ENCODE data around the gene OR2A5. TPM values are rescaled to one million over a fixed set of nuclear protein-coding genes. Genes with fewer than 3 reads are reported as not detected.

Gene OR2A5
- total and polyA plus RNA-seq, 9 of the 15 experiments (the other 6 are each of a cell fraction or from before 2014, with no cell fraction given), result not detected

- in situ Hi-C loops (cut with MboI) (no loop called here), intact Hi-C loops (cut with micrococcal nuclease) (no loop called here)
- H4K20me1 ChIP-seq (replicated peaks; ENCODE audit: control insufficient read depth, insufficient read depth, low read length), result no peaks in the 10 kb centered on the region
- H3K9ac ChIP-seq (ENCODE audit: insufficient read depth in 1 of 2, low read depth in 2 of 2, low read length in 2 of 2), result no peak overlapping the region
- H3K4me3 ChIP-seq, result no peak overlapping the region
- no TSS peak for BruUV-seq (replicated peaks)
- no peaks in the 10 kb centered on the region for H3K9me1 ChIP-seq (ENCODE audit: control insufficient read depth, insufficient read depth, low read length)
- no peak for DNase-seq (ENCODE audit: extremely low read depth in 1 of 4, low spot score in 3 of 4)
- H3K4me1 ChIP-seq (replicated peaks in 1 of 2; ENCODE audit: control insufficient read depth in 2 of 2, insufficient read depth in 2 of 2, low read length in 2 of 2), result no peaks in the 10 kb centered on the region
- POLR2A ChIA-PET, result interaction anchor here (0.7 kb wide), 1 partner anchor 1386 kb away, joined by 3 read pairs; no protein-coding TSS in a partner anchor
- no peaks in the 10 kb centered on the region for H3K9me3 ChIP-seq (replicated peaks; ENCODE audit: control insufficient read depth, insufficient read depth, low read depth, low read length)
- no peak overlapping the region for H2AFZ ChIP-seq (ENCODE audit: low read depth, low read length)
- no peak overlapping the region for H3K4me2 ChIP-seq (ENCODE audit: insufficient read depth, low read length)
- ATAC-seq, result no peak
- H3K27ac ChIP-seq (ENCODE audit: extremely low read depth, low read depth, low read length), result no peak overlapping the region
- H3K27me3 ChIP-seq (ENCODE audit: control insufficient read depth in 2 of 2, insufficient read depth in 2 of 2, low read length in 2 of 2), result no peaks in the 10 kb centered on the region
- no peak for FAIRE-seq
- H3K36me3 ChIP-seq (ENCODE audit: control insufficient read depth, insufficient read depth, low read length), result no peaks in the 10 kb centered on the region
- CTCF ChIA-PET (ENCODE audit: low intra/inter-chr PET ratio), result no interaction called here
- H3K79me2 ChIP-seq (ENCODE audit: control insufficient read depth, insufficient read depth, low read length), result no peaks in the 10 kb centered on the region
- no peak for TF ChIP-seq RAD51 (IDR thresholded peaks at IDR 0.05; ENCODE audit: borderline replicate concordance, low read depth)
- TF ChIP-seq RCOR1 (IDR thresholded peaks at IDR 0.05; ENCODE audit: borderline replicate concordance in 1 of 2, low read depth in 2 of 2, low read length in 2 of 2), result no peak
- TF ChIP-seq ZZZ3 (IDR thresholded peaks at IDR 0.05), result no peak
- TF ChIP-seq, protein P1, sequence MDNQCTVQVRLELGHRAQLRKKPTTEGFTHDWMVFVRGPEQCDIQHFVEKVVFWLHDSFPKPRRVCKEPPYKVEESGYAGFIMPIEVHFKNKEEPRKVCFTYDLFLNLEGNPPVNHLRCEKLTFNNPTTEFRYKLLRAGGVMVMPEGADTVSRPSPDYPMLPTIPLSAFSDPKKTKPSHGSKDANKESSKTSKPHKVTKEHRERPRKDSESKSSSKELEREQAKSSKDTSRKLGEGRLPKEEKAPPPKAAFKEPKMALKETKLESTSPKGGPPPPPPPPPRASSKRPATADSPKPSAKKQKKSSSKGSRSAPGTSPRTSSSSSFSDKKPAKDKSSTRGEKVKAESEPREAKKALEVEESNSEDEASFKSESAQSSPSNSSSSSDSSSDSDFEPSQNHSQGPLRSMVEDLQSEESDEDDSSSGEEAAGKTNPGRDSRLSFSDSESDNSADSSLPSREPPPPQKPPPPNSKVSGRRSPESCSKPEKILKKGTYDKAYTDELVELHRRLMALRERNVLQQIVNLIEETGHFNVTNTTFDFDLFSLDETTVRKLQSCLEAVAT (IDR thresholded peaks at IDR 0.05), result no peak
- no peak for TF ChIP-seq ZNF518B (CRISPR knock-in tag; IDR thresholded peaks at IDR 0.05)
- TF ChIP-seq, protein P2, sequence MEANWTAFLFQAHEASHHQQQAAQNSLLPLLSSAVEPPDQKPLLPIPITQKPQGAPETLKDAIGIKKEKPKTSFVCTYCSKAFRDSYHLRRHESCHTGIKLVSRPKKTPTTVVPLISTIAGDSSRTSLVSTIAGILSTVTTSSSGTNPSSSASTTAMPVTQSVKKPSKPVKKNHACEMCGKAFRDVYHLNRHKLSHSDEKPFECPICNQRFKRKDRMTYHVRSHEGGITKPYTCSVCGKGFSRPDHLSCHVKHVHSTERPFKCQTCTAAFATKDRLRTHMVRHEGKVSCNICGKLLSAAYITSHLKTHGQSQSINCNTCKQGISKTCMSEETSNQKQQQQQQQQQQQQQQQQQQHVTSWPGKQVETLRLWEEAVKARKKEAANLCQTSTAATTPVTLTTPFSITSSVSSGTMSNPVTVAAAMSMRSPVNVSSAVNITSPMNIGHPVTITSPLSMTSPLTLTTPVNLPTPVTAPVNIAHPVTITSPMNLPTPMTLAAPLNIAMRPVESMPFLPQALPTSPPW (CRISPR knock-in tag; IDR thresholded peaks at IDR 0.05), result no peak
- TF ChIP-seq HCFC1 (IDR thresholded peaks at IDR 0.05; ENCODE audit: low read depth, low read length), result no peak
- TF ChIP-seq HDGF (IDR thresholded peaks at IDR 0.05), result no peak
- TF ChIP-seq, protein P3, sequence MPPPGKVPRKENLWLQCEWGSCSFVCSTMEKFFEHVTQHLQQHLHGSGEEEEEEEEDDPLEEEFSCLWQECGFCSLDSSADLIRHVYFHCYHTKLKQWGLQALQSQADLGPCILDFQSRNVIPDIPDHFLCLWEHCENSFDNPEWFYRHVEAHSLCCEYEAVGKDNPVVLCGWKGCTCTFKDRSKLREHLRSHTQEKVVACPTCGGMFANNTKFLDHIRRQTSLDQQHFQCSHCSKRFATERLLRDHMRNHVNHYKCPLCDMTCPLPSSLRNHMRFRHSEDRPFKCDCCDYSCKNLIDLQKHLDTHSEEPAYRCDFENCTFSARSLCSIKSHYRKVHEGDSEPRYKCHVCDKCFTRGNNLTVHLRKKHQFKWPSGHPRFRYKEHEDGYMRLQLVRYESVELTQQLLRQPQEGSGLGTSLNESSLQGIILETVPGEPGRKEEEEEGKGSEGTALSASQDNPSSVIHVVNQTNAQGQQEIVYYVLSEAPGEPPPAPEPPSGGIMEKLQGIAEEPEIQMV (tag; conservative IDR thresholded peaks at IDR 0.05; ENCODE audit: low read depth), result no peak
- no peak for TF ChIP-seq PKNOX1 (IDR thresholded peaks at IDR 0.05)
These were observed 56.5 kb downstream of the OR2A5 start for GRCh38 chr7:144105211-144105610.

All from K562 (cell line).